H1 (cell line): ENCODE results near the gene MAGI2. TPM values are rescaled to one million over a fixed set of nuclear protein-coding genes. Genes with fewer than 3 reads are reported as not detected.

Source experiments
- EZH2 ChIP-seq: fragments of 200-600 bp; sonication (generic); IDR thresholded peaks from 2 replicates; pipeline ENCODE4 v1.7.1; 2012; ENCODE audit warnings: low read depth, mild to moderate bottlenecking, moderate library complexity, low read length, inconsistent platforms; ENCODE audit not compliant: severe bottlenecking
- KDM1A ChIP-seq: fragments of 200-600, 300-600 bp; sonication (generic); IDR thresholded peaks from 2 replicates; pipeline ENCODE4 v1.7.1; 2016; ENCODE audit warnings: mild to moderate bottlenecking, low read length, borderline replicate concordance
- MAX ChIP-seq: IDR thresholded peaks from 2 replicates; pipeline ENCODE4 v1.6.1; 2012; ENCODE audit warnings: inconsistent platforms
- NRF1 ChIP-seq: IDR thresholded peaks from 2 replicates; pipeline ENCODE4 v1.6.1; 2011; ENCODE audit warnings: mild to moderate bottlenecking, low read depth, low read length, improper control_type of control experiment
- SRF ChIP-seq: IDR thresholded peaks from 2 replicates; pipeline ENCODE4 v1.6.1; 2011; ENCODE audit warnings: mild to moderate bottlenecking, low read depth, low read length, moderate library complexity
- polyA plus RNA-seq, 7 experiments: library from polyadenylated mRNA; depleted of rRNA in 3 of 7; stranded (reverse) in 5 of 7; unstranded in 2 of 7; fragments of >200 nt in 5 of 7; fragments of 200-250 nt in 2 of 7; gene quantifications; 1 replicate in 5 of 7; 2 replicates in 1 of 7; 4 replicates in 1 of 7; pipeline versions ENCODE4 v1.2.1 to v1.2.3, GENCODE V29; 2011 to 2013; ENCODE audit warnings: missing spikeins in 2 of 7, mixed read lengths in 2 of 7
- total RNA-seq: library from RNA; stranded (reverse); fragmentation: NEBNext Ultra II Directional; extraction: Animal tissue kit (Norgen Biotek cat#: 25700); gene quantifications from 2 replicates; pipeline ENCODE4 v1.2.1, GENCODE V29; 2021

Gene MAGI2
- total and polyA plus RNA-seq, 2 of the 8 experiments (the other 6 are each of a cell fraction or from before 2014, with no cell fraction given), result 6.0 to 27.3 TPM

- TF ChIP-seq NRF1 (no peak), EZH2 (no peak), MAX (no peak), SRF (no peak), KDM1A (no peak)
These were observed 1302.2 kb downstream of the MAGI2 start (continued) for GRCh38 chr7:78151229-78151628.
